Measurements from ENCODE around the gene TOX2. TPM values are rescaled to one million over a fixed set of nuclear protein-coding genes. Genes with fewer than 3 reads are reported as not detected.
A peak's percentile ranks its signal among the peaks of the same experiment; 100 is the strongest.

The TOX2 gene
- total RNA-seq, 2 donors from 2014 or later = 0.73 to 1.6 TPM

- no peak for DNase-seq
- intact Hi-C loops (cut with DNase I) = no loop called here
- peak in 1 of 2 donors; percentile 57 for ATAC-seq
Measured at GRCh38 chr20:43969501-43970182, 55.0 kb downstream of the TOX2 start.

GRCh38 chr20:43971267-43971666, 56.6 kb downstream of the TOX2 start:
- no peak for ATAC-seq
- DNase-seq = no peak
- intact Hi-C loops (cut with DNase I) = no loop called here

DNA sequence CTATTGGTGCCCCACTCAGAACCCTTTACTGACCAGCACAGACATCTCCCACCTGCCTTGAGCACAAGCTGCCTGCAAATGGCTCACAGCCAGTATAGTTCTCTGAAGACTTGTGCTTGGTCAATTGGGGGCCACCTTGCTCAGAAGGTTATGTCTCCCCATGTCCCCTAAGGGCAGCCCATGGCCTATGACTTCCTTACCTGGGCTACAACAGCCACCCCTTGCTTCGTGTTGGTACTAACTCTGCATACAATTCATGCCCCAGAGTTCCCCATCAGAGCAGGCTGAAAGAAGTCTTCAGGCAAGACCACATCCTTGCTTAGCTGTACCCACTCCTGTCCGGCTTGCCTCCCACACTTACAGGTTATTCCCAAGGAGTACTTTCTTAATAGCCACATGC, 57.4 kb downstream of the TOX2 start:
- intact Hi-C loops (cut with DNase I) = no loop called here
- ATAC-seq = no peak
- DNase-seq = no peak

DNA sequence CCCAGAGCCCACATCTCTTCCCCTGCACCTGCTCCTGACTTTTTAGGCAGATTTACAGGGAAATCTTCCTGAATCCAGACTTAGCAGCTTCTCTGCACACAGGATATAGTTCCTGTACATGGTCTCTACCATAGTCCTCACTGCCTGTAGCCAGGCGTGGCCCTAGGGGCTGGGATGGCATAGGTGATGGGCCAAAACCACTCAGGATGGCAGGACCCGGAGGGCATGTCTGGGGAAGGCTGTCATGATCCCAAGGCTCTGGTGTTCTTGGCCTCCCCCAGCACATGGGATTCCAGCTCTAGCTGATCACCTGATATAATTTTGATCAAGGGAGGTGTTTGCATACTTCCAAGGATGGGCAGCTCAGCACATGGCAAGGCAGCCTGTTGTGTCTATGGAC, 58.0 kb downstream of the TOX2 start:
- intact Hi-C loops (cut with DNase I) = no loop called here
- no peak for DNase-seq
- ATAC-seq = no peak

- DNase-seq = no peak
- no peak for ATAC-seq
- intact Hi-C loops (cut with DNase I) = no loop called here
Measured at GRCh38 chr20:43973231-43973630, 58.6 kb downstream of the TOX2 start.

GRCh38 chr20:43973671-43974450, 59.2 kb downstream of the TOX2 start:
- intact Hi-C loops (cut with DNase I) = no loop called here
- DNase-seq = no peak

GRCh38 chr20:43974695-43975094, 60.0 kb downstream of the TOX2 start:
- no peak for DNase-seq
- intact Hi-C loops (cut with DNase I) = no loop called here

More at GRCh38 chr20:43973671-43974450, 59.2 kb downstream of the TOX2 start:
- ATAC-seq = no peak

GRCh38 chr20:43975096-43975768, 60.6 kb downstream of the TOX2 start:
- intact Hi-C loops (cut with DNase I) = no loop called here
- no peak for ATAC-seq
- DNase-seq = no peak

More at GRCh38 chr20:43974695-43975094, 60.0 kb downstream of the TOX2 start:
- no peak for ATAC-seq

- no peak for DNase-seq
- ATAC-seq = no peak
- intact Hi-C loops (cut with DNase I) = no loop called here
Measured at GRCh38 chr20:43976547-43976946, 61.9 kb downstream of the TOX2 start.

- ATAC-seq (no peak), DNase-seq (no peak)
- intact Hi-C loops (cut with DNase I) = no loop called here
Measured at GRCh38 chr20:43977252-43977651, 62.6 kb downstream of the TOX2 start.

- intact Hi-C loops (cut with DNase I) = no loop called here
- ATAC-seq (no peak), DNase-seq (no peak)
Measured at GRCh38 chr20:43977962-43978361, 63.3 kb downstream of the TOX2 start.

DNA sequence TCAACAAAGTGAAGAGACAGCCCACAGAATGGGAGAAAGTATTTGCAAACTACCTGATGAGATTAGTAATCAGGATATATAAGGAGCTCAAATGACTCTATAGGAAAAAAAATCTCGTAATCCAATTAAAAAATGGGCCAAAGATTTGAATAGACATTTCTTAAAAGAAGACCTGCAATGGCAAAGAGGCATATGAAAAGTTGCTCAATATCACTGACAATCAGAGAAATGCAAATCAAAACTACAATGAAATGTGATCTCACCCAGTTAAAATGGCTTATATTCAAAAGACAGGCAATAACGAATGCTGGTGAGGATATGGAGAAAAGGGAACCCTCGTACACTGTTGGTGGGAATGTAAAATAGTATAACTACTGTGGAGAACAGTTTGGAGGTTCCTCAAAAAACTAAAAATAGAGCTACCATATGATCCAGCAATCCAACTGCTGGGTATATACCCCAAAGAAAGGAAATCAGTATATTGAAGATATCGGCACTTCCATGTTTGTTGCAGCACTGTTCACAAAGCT, 65.0 kb downstream of the TOX2 start:
- intact Hi-C loops (cut with DNase I) = no loop called here
- DNase-seq (no peak), ATAC-seq (no peak)

- ATAC-seq (no peak), DNase-seq (no peak)
- intact Hi-C loops (cut with DNase I) = no loop called here
Measured at GRCh38 chr20:43981540-43981939, 66.9 kb downstream of the TOX2 start.

GRCh38 chr20:43982016-43982415, 67.4 kb downstream of the TOX2 start:
- ATAC-seq (no peak), DNase-seq (no peak)
- intact Hi-C loops (cut with DNase I) = no loop called here

DNA sequence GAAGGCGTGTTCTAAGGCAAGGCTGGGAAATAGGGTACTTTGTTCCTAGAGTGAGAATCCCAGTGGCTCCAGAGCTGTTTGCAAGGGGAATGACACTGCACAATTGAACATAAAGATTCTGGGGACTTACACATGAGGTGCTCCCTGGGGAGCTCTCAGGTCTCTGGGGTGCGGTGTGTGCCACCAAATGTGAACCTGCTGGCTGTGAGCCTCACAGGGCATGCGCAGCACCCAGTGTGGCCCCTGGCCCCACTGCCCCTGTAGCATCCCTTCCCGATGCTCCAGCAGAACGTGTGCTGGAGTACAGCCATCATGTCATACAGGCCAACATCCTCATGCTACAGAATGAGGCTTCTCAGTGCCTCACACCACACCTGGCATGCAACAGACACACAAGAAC, 68.2 kb downstream of the TOX2 start:
- no peak for ATAC-seq
- DNase-seq = no peak
- intact Hi-C loops (cut with DNase I) = no loop called here

GRCh38 chr20:43983359-43983758, 68.7 kb downstream of the TOX2 start:
- ATAC-seq (no peak), DNase-seq (no peak)
- intact Hi-C loops (cut with DNase I) = no loop called here

DNA sequence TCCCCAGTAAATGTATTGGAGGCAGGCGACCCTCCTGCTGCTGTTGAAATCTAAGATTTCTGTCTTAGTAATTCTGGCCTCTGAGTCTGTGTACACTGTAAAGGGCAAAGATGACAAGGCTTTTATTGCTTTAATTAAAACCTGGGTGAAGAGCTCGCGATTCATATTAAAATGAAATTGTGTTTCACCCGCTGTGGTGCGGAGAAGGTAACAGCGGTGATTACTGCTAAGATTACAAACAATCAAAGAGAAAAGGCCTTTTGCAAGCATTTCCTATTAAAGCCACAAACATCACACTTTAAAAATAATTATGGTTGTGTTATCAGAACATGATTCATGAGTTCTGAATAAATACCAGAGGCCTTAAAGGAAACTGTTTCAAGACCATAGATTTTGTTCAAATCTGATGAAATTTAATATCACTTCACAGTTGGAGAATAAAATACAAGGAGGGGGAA, 69.3 kb downstream of the TOX2 start:
- no peak for ATAC-seq
- intact Hi-C loops (cut with DNase I) = no loop called here
- no peak for DNase-seq

- DNase-seq (no peak), ATAC-seq (no peak)
- intact Hi-C loops (cut with DNase I) = no loop called here
Measured at GRCh38 chr20:43984587-43984986, 69.9 kb downstream of the TOX2 start.

GRCh38 chr20:43985121-43985520, 70.5 kb downstream of the TOX2 start:
- no peak for ATAC-seq
- intact Hi-C loops (cut with DNase I) = no loop called here
- DNase-seq = no peak
